IMR-90 (cell line): ENCODE results near the gene ABHD12. TPM values are rescaled to one million over a fixed set of nuclear protein-coding genes. Genes with fewer than 3 reads are reported as not detected.

Source experiments
- ATAC-seq: fragments of 200-7000 bp; cut with Tn5 transposase; 2 replicates; pipeline ENCODE4 v1.9.1; 2020; ENCODE audit warnings: low read depth, mild to moderate bottlenecking, moderate library complexity
- BruUV-seq: library from RNA; stranded (reverse); fragments of 400-500 nt; replicated peaks from 2 replicates; lab custom pipeline; 2021; lab: Mats Ljungman, UMichigan
- CTCF ChIA-PET: fragments of 300-600 bp; formaldehyde crosslinking; extraction: SDS; loops from one replicate; lab custom pipeline; 2021; ENCODE audit warnings: antibody characterized with exemption; lab: Yijun Ruan, JAX
- POLR2A ChIA-PET: fragments of 300-600 bp; sonication (Branson Sonifier 250); formaldehyde crosslinking; loops from one replicate; lab custom pipeline; 2022; ENCODE audit warnings: antibody characterized with exemption; ENCODE audit not compliant: unreplicated experiment; lab: Charles Lee
- DNase-seq: peaks from one replicate; pipeline ENCODE4 v3.0.0; 2013
- H2AFZ ChIP-seq: replicated peaks from 2 replicates; pipeline ENCODE3; 2013; ENCODE audit warnings: low read length, mild to moderate bottlenecking; ENCODE audit not compliant: poor library complexity
- H2AK5ac ChIP-seq: 2 replicates; pipeline ENCODE4 v1.6.1; 2013; ENCODE audit warnings: low read depth, low read length, inconsistent platforms
- H2AK9ac ChIP-seq: replicated peaks from 2 replicates; pipeline ENCODE3; 2013; ENCODE audit warnings: mild to moderate bottlenecking, low read depth, low read length, moderate library complexity; ENCODE audit not compliant: poor library complexity
- H2BK120ac ChIP-seq: 2 replicates; pipeline ENCODE4 v1.6.1; 2013; ENCODE audit warnings: low read depth, low read length, inconsistent platforms
- H2BK15ac ChIP-seq: 3 replicates; pipeline ENCODE4 v1.6.1; 2013; ENCODE audit warnings: low read depth, low read length, inconsistent platforms
- H2BK20ac ChIP-seq: 2 replicates; pipeline ENCODE4 v1.6.1; 2013; ENCODE audit warnings: low read depth, mild to moderate bottlenecking, inconsistent platforms, low read length, moderate library complexity
- H2BK5ac ChIP-seq: 2 replicates; pipeline ENCODE4 v1.6.1; 2013; ENCODE audit warnings: mild to moderate bottlenecking, low read depth, low read length, inconsistent platforms; ENCODE audit not compliant: poor library complexity, severe bottlenecking
- H3K14ac ChIP-seq: replicated peaks from 2 replicates; pipeline ENCODE4 v1.6.1; 2013; ENCODE audit warnings: low read depth, low read length, inconsistent platforms
- H3K18ac ChIP-seq: 2 replicates; pipeline ENCODE4 v1.6.1; 2013; ENCODE audit warnings: low read depth, low read length, control low read depth
- H3K23ac ChIP-seq: 2 replicates; pipeline ENCODE4 v1.6.1; 2013; ENCODE audit warnings: low read depth, low read length, inconsistent platforms
- H3K27ac ChIP-seq: 2 replicates; pipeline ENCODE4 v1.5.1; 2013; ENCODE audit warnings: mild to moderate bottlenecking, control low read depth, low read length; ENCODE audit not compliant: insufficient read depth
- H3K27me3 ChIP-seq: 2 replicates; pipeline ENCODE4 v1.6.1; 2013; ENCODE audit warnings: low read length; ENCODE audit not compliant: control insufficient read depth, insufficient read depth
- H3K36me3 ChIP-seq: 2 replicates; pipeline ENCODE4 v1.6.1; 2013; ENCODE audit warnings: low read length, mixed read lengths; ENCODE audit not compliant: control insufficient read depth, insufficient read depth
- H3K4ac ChIP-seq: 2 replicates; pipeline ENCODE4 v1.6.1; 2013; ENCODE audit warnings: low read depth, low read length, inconsistent platforms
- H3K4me1 ChIP-seq: 2 replicates; pipeline ENCODE4 v1.6.1; 2013; ENCODE audit warnings: low read length, mixed read lengths; ENCODE audit not compliant: control insufficient read depth, insufficient read depth
- H3K4me2 ChIP-seq: 2 replicates; pipeline ENCODE4 v1.6.1; 2013; ENCODE audit warnings: low read depth, mild to moderate bottlenecking, control low read depth, low read length, moderate library complexity
- H3K4me3 ChIP-seq: 2 replicates; pipeline ENCODE4 v1.5.1; 2013; ENCODE audit warnings: low read depth, mild to moderate bottlenecking, control low read depth, low read length, moderate library complexity; ENCODE audit not compliant: insufficient read depth
- H3K56ac ChIP-seq: 2 replicates; pipeline ENCODE4 v1.6.1; 2013; ENCODE audit warnings: low read length, inconsistent platforms; ENCODE audit not compliant: insufficient read depth; ENCODE audit errors: extremely low read depth
- H3K79me1 ChIP-seq, 2 experiments: 2 replicates each; pipeline ENCODE4 v1.6.1; 2013; ENCODE audit warnings: low read length in 2 of 2, inconsistent platforms in 1 of 2, low read depth in 1 of 2
- H3K9ac ChIP-seq: 2 replicates; pipeline ENCODE4 v1.6.1; 2013; ENCODE audit warnings: low read depth, low read length, control low read depth
- H3K9me1 ChIP-seq: 2 replicates; pipeline ENCODE4 v1.6.1; 2013; ENCODE audit warnings: low read length, inconsistent platforms; ENCODE audit not compliant: insufficient read depth
- H3K9me3 ChIP-seq: 2 replicates; pipeline ENCODE4 v1.6.1; 2013; ENCODE audit warnings: low read length; ENCODE audit not compliant: control insufficient read depth, insufficient read depth
- H4K20me1 ChIP-seq: 2 replicates; pipeline ENCODE4 v1.6.1; 2013; ENCODE audit warnings: low read length, inconsistent platforms; ENCODE audit not compliant: insufficient read depth
- H4K5ac ChIP-seq: 2 replicates; pipeline ENCODE4 v1.6.1; 2013; ENCODE audit warnings: mild to moderate bottlenecking, low read depth, low read length, control low read depth
- H4K8ac ChIP-seq, 2 experiments: 2 replicates each; pipeline ENCODE4 v1.6.1; 2013; ENCODE audit warnings: low read depth in 2 of 2, low read length in 2 of 2, control low read depth in 1 of 2, inconsistent platforms in 1 of 2
- H4K91ac ChIP-seq: 2 replicates; pipeline ENCODE4 v1.6.1; 2013; ENCODE audit warnings: low read depth, low read length, inconsistent platforms; ENCODE audit not compliant: insufficient read depth
- BHLHE40 ChIP-seq: fragments of 150-350 bp; IDR thresholded peaks from 2 replicates; pipeline ENCODE4 v1.6.1; 2016; ENCODE audit warnings: mild to moderate bottlenecking, low read depth, low read length
- CEBPB ChIP-seq: IDR thresholded peaks from 2 replicates; pipeline ENCODE4 v1.6.1; 2012; ENCODE audit warnings: low read depth, low read length, improper control_type of control experiment
- CHD1 ChIP-seq: IDR thresholded peaks from 2 replicates; pipeline ENCODE4 v1.6.1; 2012; ENCODE audit warnings: low read depth, low read length, improper control_type of control experiment
- CTCF ChIP-seq: conservative IDR thresholded peaks from 2 replicates; pipeline ENCODE4 v1.5.1; 2012; ENCODE audit warnings: mild to moderate bottlenecking, low read depth, low read length, improper control_type of control experiment
- ELK1 ChIP-seq: fragments of 150-350 bp; IDR thresholded peaks from 2 replicates; pipeline ENCODE4 v1.6.1; 2016; ENCODE audit warnings: low read depth, mild to moderate bottlenecking, low read length, moderate library complexity, borderline replicate concordance
- FOS ChIP-seq: fragments of 150-350 bp; IDR thresholded peaks from 2 replicates; pipeline ENCODE4 v1.6.1; 2016; ENCODE audit warnings: low read depth, low read length
- MAFK ChIP-seq: IDR thresholded peaks from 2 replicates; pipeline ENCODE4 v1.6.1; 2012; ENCODE audit warnings: low read depth, low read length, improper control_type of control experiment
- MAZ ChIP-seq: IDR thresholded peaks from 2 replicates; pipeline ENCODE4 v1.6.1; 2012; ENCODE audit warnings: low read depth, mild to moderate bottlenecking, low read length, improper control_type of control experiment, moderate library complexity, borderline replicate concordance
- MXI1 ChIP-seq: IDR thresholded peaks from 2 replicates; pipeline ENCODE4 v1.6.1; 2012; ENCODE audit warnings: low read depth, mild to moderate bottlenecking, low read length, moderate library complexity, borderline replicate concordance
- NFE2L2 ChIP-seq: fragments of 150-350 bp; IDR thresholded peaks from 2 replicates; pipeline ENCODE4 v1.6.1; 2016; ENCODE audit warnings: low read depth, mild to moderate bottlenecking, low read length
- POLR2A ChIP-seq: IDR thresholded peaks from 2 replicates; pipeline ENCODE4 v1.6.1; 2012; ENCODE audit warnings: mild to moderate bottlenecking, low read depth, low read length
- RAD21 ChIP-seq: IDR thresholded peaks from 2 replicates; pipeline ENCODE4 v1.6.1; 2012; ENCODE audit warnings: low read length, improper control_type of control experiment
- RCOR1 ChIP-seq: IDR thresholded peaks from 2 replicates; pipeline ENCODE4 v1.6.1; 2012; ENCODE audit warnings: mild to moderate bottlenecking, low read length, improper control_type of control experiment; ENCODE audit not compliant: insufficient replicate concordance
- RFX5 ChIP-seq: IDR thresholded peaks from 2 replicates; pipeline ENCODE4 v1.8.0; 2012; ENCODE audit warnings: low read depth, mild to moderate bottlenecking, low read length, moderate library complexity
- SMC3 ChIP-seq: fragments of 150-350 bp; IDR thresholded peaks from 2 replicates; pipeline ENCODE4 v1.6.1; 2016; ENCODE audit warnings: low read depth, mild to moderate bottlenecking, antibody characterized with exemption, low read length, moderate library complexity
- USF2 ChIP-seq: fragments of 150-350 bp; IDR thresholded peaks from 2 replicates; pipeline ENCODE4 v1.6.1; 2017; ENCODE audit warnings: mild to moderate bottlenecking, antibody characterized with exemption, low read length, low read depth
- WGBS, 2 experiments: methylation state at CpG; one replicate each; pipeline versions ENCODE4 v1.1.5 to v1.1.7; 2013; ENCODE audit warnings: missing lambda C conversion rate in 2 of 2; ENCODE audit not compliant: insufficient read length in 1 of 2; ENCODE audit errors: extremely low coverage in 2 of 2; 5-methylcytosine and 5-hydroxymethylcytosine counted together
- dilution Hi-C: fragments of 300-500 bp; cut with HindIII; formaldehyde crosslinking; loops from one replicate; pipeline ENCODE4 v1.14.3; 2018; ENCODE audit warnings: low sequenced_read_pairs; ENCODE audit not compliant: unreplicated experiment
- in situ Hi-C: fragments of 300-500 bp; cut with MboI; formaldehyde crosslinking; loops from 3 replicates; pipeline ENCODE4 v1.14.3; 2019; ENCODE audit warnings: low sequenced_read_pairs, inconsistent platforms, mixed read lengths
- intact Hi-C: fragments of 100-400 bp; cut with micrococcal nuclease; formaldehyde crosslinking; loops from 2 replicates; pipeline ENCODE4 v1.10.0; 2022
- polyA plus RNA-seq, 3 experiments: library from polyadenylated mRNA; depleted of rRNA; stranded (reverse); fragments of >200 nt; gene quantifications; 2 replicates each; pipeline ENCODE4 v1.2.3, GENCODE V29; 2012; ENCODE audit warnings: low replicate concordance in 1 of 3
- total RNA-seq: library from RNA; depleted of rRNA; stranded (reverse); fragments of >200 nt; gene quantifications from 2 replicates; pipeline ENCODE4 v1.2.3, GENCODE V29; 2012

The ABHD12 gene
- total and polyA plus RNA-seq, 2 of the 4 experiments (the other 2 are of a cell fraction): 80.7 to 108 TPM

- in situ Hi-C loops (no loop called here), intact Hi-C loops (no loop called here), dilution Hi-C loops (no loop called here)
- Histone ChIP-seq H2BK15ac (no peak overlapping the region), H3K4me2 (no peak overlapping the region), H2AK9ac (no peak overlapping the region), H3K56ac (no peak overlapping the region), H3K9me1 (peaks cover 3% of the 10 kb centered on the region), H4K5ac (no peak overlapping the region), H3K27ac (no peak overlapping the region), H3K4ac (no peak overlapping the region), H4K20me1 (peaks cover 5% of the 10 kb centered on the region), H2AK5ac (no peak overlapping the region), H3K79me1 (peaks cover 0 to 28% of the 10 kb centered on the region in 2 experiments; a peak in 2 of 4 replicates), H2AFZ (no peak overlapping the region), H2BK20ac (no peak overlapping the region), H3K23ac (no peak overlapping the region), H3K27me3 (no peaks in the 10 kb centered on the region), H2BK120ac (no peak overlapping the region), H3K14ac (no peak overlapping the region), H3K18ac (no peak overlapping the region), H4K8ac (no peak overlapping the region), H3K4me3 (no peak overlapping the region), H3K36me3 (peaks cover 78% of the 10 kb centered on the region), H3K4me1 (no peaks in the 10 kb centered on the region), H3K9ac (no peak overlapping the region), H4K91ac (no peak overlapping the region), H3K9me3 (no peaks in the 10 kb centered on the region), H2BK5ac (no peak overlapping the region)
- DNase-seq (no peak), ATAC-seq (no peak)
- TF ChIP-seq CEBPB: no peak
- no peak for TF ChIP-seq POLR2A
- no peak for TF ChIP-seq MAZ
- TF ChIP-seq MAFK: no peak
- TF ChIP-seq USF2: no peak
- no peak for TF ChIP-seq FOS
- TF ChIP-seq SMC3: no peak
- TF ChIP-seq NFE2L2: no peak
- TF ChIP-seq MXI1: no peak
- TF ChIP-seq ELK1: no peak
- no peak for TF ChIP-seq CHD1
- TF ChIP-seq RCOR1: no peak
- no peak for TF ChIP-seq RAD21
- TF ChIP-seq BHLHE40: no peak
- TF ChIP-seq CTCF: no peak
- TF ChIP-seq RFX5: no peak
- WGBS, 2 experiments: 93% methylated on average over 2 of the region's 17 CpGs; no CpG with 5 or more reads in 1 of the 2 experiments
- CTCF ChIA-PET: no interaction called here
- no TSS peak for BruUV-seq
- POLR2A ChIA-PET: no interaction called here
Observed at GRCh38 chr20:25284131-25284601, 106.5 kb downstream of the ABHD12 start.
